Fibroblast of skin of abdomen (primary cell): ENCODE results near the gene B2M.
A peak's percentile ranks its signal among the peaks of the same experiment; 100 is the strongest.
"Not testable (repeated sequence)": the region's sequence is repeated elsewhere in the genome, so short reads cannot be mapped to it uniquely, and the experiment has no call there.

ENCODE experiments used
- DNase-seq: peaks from one replicate; pipeline ENCODE4 v3.0.0-alpha.2; 2013

B2M gene

DNA sequence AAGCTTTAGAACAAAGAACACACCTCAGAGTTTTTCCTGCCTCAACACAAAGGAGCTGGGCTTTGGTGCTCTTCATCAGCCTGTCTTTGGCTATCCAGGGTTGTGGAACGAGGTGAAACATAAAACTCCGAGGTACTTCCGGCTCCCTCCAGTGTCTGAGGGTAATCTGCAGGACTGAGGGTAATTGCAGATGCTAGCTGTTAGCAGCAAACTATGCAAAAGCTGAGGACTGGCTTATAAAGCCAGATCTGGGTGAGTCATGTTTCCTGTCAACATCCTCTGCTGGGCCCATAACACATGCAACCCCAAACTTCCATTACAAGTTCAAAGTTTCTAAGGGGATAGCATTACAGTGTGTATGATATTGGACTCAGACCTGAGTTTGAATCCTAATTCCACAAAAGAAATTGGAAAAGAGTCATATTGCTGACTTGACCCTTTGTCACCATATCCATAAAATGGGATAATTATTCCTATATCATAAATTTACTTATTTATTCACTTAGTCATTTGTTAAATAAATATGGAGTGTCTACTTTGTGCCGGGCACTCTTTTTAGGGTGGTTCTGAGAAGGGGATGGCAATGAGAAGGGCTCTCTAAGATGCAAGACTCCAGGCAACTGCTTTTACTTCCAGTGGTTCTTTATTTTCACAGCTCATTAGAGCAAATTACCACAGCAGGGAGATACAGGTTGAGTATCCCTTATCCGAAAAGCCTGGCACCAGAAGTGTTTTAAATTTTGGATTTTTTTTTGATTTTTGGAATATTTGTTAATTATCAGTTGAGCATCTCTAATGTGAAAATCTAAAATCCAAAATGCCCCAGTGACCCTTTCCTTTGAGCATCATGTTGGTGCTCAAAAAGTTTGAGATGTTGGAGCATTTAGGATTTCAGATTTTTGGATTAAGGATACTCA, 15.5 kb downstream of the B2M start:
- DNase-seq: peak; percentile 93

DNA sequence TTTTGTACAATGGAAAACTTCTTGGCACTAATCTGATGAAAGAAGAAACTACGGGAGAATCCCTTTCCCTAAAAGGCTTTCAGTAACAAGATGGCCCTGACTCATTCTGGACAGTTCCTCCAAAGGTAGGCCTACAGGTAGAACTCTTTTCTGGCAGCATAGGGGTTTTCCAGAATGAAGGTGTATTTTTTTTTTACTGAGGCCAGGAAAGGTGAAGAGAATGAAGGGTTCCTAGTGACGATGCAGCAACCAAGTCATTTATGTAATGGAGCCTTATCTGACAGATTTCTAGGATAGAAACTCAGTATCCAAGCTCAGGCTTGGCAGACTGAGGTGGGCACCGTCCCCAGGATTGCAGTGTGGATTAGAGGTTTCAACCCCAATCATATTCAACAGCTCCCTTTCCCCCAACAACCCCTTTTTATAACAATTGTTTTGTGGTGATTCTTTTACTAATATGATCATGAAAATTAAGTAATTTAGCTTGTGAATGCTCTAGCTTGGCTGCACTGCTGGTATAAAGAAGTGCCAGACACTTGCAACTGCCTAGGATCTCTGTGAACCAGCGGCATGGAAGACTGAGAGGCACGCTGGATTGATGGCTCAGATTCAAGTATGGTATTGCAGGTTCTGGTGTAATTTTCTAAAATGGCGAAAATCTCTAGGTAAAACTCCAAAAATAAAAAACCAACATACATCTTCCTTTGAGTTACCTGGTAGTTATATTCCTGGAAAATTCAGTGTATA, 16.3 kb downstream of the B2M start:
- no peak for DNase-seq

DNA sequence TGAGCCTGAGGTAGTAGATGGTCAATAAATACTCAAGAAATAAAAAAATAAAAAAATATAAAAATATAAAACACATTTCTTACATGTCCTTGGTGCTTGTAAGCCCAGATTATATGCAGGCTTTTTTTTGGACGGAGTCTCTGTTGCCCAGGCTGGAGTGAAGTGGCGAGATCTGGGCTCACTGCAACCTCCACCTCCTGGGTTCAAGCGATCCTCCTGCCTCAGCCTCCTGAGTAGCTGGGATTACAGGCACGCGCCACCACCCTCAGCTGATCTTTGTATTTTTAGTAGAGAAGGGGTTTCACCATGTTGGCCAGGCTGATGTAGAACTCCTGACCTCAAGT, 16.9 kb downstream of the B2M start:
- not testable (repeated sequence) for DNase-seq

DNA sequence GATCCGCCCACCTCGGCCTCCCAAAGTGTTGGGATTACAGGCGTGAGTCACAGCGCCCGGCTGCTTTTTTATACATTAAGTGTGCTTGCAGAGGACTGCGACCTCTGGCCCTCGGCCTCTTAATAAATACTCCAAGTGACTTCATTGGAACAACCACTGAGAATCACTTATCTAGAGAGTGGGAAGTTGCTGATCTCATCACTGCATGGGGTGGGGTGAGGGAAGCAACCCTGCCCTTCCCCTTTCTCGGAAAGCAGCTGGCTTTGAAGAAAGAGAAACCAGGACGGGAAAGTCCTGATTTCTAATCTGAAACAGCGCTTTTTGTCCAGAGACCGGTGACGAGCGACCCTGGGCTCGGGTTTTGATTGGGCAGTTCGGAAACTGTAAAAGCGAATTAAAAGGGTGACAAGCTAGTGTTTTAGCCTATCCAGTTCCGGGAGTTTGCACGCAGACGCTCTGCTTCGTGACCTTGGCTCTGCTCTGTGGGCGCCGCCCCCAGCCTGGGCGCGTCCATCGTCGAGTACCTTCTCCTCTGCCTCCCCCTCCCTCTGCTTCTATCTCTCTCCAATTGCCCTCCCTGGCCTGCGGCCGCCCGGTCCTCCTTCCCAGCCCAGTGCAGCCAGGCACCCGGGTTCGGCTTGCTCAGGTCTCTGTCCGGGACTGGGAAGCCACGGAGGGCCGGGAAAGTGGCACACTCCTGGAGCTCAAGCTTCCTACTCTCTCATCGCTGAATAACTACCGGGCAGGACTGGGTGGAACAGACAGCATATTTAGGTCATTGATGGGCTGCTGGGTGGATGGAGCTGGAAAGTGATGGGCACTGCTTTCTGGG, 17.5 kb downstream of the B2M start:
- DNase-seq: peak; percentile 98

DNA sequence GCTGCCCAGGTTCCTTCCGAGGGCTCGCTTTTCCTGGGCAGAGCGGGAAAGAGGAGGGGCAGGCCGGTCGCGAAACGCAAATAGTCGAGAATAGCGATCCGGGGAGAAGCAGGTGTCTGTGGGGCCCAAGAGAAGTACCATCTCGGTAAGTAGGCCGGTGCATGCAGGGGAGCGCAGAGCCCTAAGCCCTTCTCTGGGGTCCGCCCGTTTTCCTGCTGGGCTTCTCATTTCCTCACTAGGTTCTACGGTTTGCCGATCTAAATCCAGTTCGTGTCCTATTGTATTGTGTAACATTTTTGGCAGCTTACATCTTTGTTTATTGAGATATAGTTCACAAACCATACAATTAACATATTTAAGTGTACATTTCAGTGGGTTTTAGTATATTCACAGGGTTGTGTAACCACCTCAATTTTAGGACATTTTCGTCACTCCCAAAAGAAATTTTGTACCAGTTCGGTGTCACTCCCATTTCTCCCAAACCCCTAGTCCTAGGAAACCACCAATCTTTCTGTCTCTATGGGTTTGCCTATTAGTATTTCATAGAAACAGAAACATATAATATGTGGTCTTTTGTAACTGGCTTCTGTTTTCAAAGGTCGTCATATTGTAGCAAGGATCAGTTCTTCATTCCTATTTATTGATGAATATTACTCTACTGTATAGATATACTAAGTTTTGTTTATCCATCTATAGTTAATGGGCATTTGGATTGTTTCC, 18.3 kb downstream of the B2M start:
- no peak for DNase-seq

DNA sequence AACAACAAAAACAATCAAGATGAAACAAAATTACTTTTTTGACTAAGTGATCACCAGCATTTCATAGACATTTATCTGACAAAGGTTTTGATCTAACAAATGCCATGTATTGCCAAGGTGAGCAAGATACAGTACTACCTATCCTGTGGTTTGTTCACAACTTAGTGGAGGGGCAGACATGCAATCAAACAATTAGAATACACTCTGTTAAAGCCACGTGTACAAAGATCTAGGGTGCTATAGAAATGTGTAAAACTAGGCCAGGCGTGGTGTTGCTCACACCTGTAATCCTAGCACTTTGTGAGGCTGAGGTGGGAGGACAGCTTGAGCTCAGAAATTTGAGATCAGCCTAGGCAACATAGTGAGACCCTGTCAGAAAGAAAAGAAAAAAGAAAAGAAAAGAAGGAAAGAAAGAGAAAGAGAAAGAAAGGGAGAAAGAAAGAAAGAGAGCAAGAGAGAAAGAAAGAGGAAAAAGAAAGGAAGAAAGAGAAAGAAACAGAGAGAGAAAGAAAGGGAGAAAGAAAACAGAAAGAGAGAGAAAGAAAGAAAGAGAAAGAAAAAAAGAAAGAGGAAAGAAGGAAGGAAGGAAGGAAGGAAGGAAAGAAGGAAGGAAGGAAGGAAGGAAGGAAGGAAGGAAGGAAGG, 23.6 kb downstream of the B2M start:
- no peak for DNase-seq

DNA sequence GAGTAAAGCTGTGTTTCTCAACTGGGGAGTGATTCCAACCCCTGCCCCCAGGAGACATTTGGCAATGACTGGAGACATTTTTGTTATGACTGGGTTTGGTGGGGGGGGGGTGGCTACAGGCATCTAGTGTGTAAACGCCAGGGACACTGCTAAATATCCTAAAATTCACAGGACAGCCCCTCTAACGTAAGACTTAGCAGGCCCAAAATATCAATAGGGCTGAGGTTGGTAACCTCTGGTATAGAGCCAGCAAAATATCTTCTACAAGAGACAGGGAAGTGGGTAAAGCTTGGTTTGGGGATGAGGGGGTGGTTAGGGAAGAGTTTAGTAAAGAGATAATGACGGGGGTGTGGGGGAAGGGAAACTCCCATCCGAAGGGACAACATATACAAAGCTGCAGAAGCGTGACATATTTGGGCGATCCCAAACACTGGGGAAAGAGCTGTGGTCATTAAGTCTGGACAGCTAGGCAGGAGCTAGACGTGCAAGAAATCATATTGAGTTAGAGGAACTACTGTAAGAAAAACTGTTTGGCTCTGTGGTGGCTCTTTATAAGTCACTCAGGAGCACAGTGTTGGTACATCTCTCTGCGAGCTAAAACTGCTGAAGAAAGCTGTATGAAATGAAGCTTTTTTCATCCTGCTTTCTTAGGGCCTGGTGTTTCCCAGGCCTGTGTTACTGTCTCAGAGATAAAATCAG, 24.3 kb downstream of the B2M start:
- no peak for DNase-seq

DNA sequence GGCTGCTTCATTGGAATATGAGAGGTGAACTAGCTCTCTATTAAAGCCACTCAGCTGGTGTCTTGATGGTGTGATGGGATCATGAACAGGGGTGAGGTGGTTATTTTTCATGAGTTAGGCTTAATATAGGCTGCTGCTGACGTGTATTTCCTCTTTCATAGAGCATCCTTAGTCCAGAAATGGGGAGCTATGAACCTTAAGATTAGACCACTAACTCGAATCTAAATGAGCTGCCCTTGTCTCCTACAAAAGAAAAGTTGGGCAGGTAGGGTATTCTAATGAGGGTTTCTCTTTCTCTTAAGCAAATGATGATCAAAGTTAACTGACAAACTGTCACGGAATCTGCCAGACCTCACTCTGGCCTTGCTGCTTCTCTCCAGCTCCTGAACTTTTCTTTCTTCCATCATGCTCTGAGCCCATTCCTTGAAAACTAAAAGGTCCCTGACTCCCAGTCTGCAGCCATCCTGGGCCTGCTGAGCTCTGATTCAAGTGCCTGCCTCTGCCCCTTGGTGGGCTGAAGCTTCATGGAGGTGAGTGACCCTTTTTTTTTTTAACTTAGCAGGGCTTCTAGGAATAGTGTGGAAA, 25.0 kb downstream of the B2M start, which contains the start of gene TRIM69:
Gene TRIM69 (plus strand): TSS at position 348 of the 585 bp plus-strand sequence. CDS start 177 bp downstream, at position 525.
- no peak for DNase-seq

DNA sequence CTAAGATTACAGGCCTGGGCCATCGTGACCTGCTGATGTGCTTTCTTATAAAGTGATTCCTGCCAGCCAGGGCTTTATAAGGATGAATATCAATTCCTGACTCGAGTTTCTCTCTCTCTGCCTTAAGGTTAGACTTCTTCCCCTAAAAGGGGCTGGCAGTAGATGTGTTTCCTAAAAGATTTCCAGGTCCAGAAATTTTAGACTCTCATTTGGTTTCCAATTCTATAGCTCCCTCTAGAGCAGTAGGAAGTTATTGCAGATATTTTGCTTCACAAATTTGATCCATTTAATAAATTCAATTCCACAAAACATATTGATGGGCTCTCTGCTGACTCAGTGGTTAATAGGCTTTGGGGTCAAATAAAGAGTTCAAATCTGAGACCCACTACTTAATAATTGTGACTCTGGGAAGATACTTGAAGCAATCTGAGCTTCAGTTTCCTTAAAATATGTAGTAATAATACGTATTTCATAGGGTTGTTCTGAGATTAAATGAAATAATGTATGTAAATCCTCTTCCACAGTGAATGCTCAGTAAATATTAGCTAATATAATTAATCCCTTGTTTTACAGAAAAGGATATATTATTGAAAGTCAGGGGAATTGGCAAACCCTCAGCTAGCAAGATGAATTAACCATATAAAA, 27.1 kb downstream of the B2M start:
- peak; percentile 50 for DNase-seq

DNA sequence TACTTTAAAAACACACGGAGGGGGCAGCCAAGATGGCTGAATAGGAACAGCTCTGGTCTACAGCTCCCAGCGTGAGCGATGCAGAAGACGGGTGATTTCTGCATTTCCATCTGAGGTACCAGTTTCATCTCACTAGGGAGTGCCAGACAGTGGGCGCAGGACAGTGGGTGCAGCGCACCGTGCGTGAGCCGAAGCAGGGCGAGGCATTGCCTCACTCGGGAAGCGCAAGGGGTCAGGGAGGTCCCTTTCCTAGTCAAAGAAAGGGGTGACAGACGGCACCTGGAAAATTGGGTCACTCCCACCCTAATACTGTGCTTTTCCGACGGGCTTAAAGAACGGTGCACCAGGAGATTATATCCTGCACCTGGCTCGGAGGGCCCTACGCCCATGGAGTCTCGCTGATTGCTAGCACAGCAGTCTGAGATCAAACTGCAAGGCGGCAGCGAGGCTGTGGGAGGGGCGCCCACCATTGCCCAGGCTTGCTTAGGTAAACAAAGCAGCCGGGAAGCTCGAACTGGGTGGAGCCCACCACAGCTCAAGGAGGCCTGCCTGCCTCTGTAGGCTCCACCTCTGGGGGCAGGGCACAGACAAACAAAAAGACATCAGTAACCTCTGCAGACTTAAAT, 28.0 kb downstream of the B2M start:
- not testable (repeated sequence) for DNase-seq

DNA sequence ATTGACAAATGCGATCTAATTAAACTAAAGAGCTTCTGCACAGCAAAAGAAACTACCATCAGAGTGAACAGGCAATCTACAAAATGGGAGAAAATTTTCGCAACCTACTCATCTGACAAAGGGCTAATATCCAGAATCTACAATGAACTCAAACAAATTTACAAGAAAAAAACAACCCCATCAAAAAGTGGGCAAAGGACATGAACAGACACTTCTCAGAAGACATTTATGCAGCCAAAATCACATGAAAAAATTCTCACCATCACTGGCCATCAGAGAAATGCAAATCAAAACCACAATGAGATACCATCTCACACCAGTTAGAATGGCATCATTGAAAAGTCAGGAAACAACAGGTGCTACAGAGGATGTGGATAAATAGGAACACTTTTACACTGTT, 32.1 kb downstream of the B2M start:
- DNase-seq: not testable (repeated sequence)

DNA sequence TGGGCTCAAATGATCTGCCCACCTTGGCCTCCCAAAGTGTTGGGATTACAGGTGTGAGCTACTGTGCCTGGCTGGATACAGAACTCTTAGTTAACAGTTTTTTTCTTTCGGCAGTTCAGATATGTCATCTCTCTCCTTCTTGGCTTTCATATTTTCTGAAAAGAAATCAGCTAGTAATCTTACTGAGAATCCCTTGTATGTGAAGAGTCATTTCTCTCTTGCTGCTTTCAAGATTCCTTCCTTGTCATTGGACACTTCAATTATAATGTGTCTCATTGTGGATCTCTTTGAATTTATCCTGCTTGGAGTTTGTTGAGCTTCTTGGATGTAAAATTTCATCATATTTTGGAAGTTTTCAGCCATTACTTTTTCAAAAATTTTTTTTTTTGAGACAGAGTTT, 42.0 kb downstream of the B2M start:
- no peak for DNase-seq

DNA sequence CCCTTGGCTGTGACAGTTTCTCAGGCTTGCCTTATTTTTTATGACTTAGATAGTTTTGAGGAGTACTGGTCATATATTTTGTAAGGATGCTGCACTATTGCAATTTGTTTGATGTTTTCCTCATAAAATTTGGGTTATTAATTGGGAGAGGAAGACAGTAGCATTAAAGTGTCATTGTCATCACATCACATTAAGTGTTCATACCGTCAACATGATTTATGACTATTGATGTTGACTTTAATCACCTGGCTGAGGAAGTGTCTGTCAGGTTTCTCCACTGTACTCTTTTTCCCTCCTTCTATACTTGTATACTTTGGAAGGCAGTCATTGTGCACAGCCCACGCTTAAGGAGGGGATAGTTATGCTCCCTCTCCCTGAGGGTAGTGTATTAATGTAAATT, 51.9 kb downstream of the B2M start:
- no peak for DNase-seq

DNA sequence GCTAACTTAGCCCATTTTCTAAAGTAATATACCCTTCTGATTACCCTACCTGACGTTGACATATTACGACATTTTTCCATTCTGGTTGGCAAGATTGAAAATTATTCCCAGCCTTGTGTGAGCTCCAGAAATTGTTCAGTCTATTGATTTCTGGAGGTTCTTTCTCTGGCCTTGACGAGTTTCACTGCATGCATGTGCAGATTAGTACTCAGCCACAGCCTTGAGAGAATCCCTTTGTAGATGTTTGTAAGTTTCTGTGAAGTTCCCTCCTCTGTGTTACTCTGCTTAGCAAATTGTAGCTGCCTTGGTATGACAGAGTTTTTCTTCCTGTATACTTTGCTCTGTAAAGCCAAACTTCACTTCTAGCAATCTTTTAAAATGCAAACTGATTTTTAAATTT, 52.5 kb downstream of the B2M start:
- DNase-seq: no peak

DNA sequence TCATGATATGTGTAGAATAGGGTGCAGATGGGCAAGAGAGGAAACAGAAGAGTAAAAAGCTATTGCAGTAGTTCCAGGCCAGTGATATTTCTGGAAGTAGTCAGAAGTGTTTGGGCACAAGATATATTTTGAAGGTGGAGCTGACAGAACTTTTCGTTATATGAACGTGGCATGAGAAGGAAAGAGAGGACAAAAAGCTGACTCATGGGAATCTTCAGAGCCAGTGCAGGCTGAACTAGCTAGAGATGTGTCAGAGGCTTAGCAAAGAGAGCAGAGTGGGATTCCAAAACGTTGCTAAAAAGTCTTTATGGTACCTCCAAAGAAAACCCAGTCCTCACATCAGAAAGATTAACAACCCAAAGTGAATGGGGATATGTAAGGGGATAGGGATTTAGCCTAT, 53.7 kb downstream of the B2M start:
- no peak for DNase-seq
